ENCODE measurements around the gene CRYZL1.
"Not testable (repeated sequence)": the region's sequence is repeated elsewhere in the genome, so short reads cannot be mapped to it uniquely, and the experiment has no call there.

Gene CRYZL1

GRCh38 chr21:33641352-33642026 lies at the start of gene CRYZL1:
Gene CRYZL1, minus strand, starts transcription at chr21:33641741. Its CDS starts 10,190 bp downstream, at chr21:33631551.
- peak; percentile 100 for DNase-seq (ENCODE audit: low spot score)

GRCh38 chr21:33690874-33691273 lies 49.3 kb upstream of the CRYZL1 start:
- DNase-seq (ENCODE audit: low spot score) = no peak

GRCh38 chr21:33688353-33688752 lies 46.8 kb upstream of the CRYZL1 start:
- DNase-seq (ENCODE audit: low spot score) = no peak

- DNase-seq (ENCODE audit: low spot score) = no peak
Observed at GRCh38 chr21:33687634-33688033, 46.1 kb upstream of the CRYZL1 start.

- DNase-seq (ENCODE audit: low spot score) = no peak
Observed at GRCh38 chr21:33686386-33686785, 44.8 kb upstream of the CRYZL1 start.

GRCh38 chr21:33685613-33686197 lies 44.2 kb upstream of the CRYZL1 start:
- DNase-seq (ENCODE audit: low spot score) = no peak

- DNase-seq (ENCODE audit: low spot score) = no peak
Observed at GRCh38 chr21:33684923-33685560, 43.5 kb upstream of the CRYZL1 start.

- DNase-seq (ENCODE audit: low spot score) = no peak
Observed at GRCh38 chr21:33684068-33684467, 42.5 kb upstream of the CRYZL1 start.

GRCh38 chr21:33682992-33683627 lies 41.6 kb upstream of the CRYZL1 start:
- DNase-seq (ENCODE audit: low spot score) = no peak

- no peak for DNase-seq (ENCODE audit: low spot score)
Observed at GRCh38 chr21:33680870-33681269, 39.3 kb upstream of the CRYZL1 start.

- DNase-seq (ENCODE audit: low spot score) = no peak
Observed at GRCh38 chr21:33677450-33677849, 35.9 kb upstream of the CRYZL1 start.

GRCh38 chr21:33676666-33677065 lies 35.1 kb upstream of the CRYZL1 start:
- DNase-seq (ENCODE audit: low spot score) = not testable (repeated sequence)

- peak; percentile 85 for DNase-seq (ENCODE audit: low spot score)
Observed at GRCh38 chr21:33674226-33674625, 32.7 kb upstream of the CRYZL1 start.

- DNase-seq (ENCODE audit: low spot score) = no peak
Observed at GRCh38 chr21:33673473-33673872, 31.9 kb upstream of the CRYZL1 start.

- DNase-seq (ENCODE audit: low spot score) = no peak
Observed at GRCh38 chr21:33670076-33670978, 28.8 kb upstream of the CRYZL1 start.

- no peak for DNase-seq (ENCODE audit: low spot score)
Observed at GRCh38 chr21:33668620-33669019, 27.1 kb upstream of the CRYZL1 start.

GRCh38 chr21:33668180-33668579 lies 26.6 kb upstream of the CRYZL1 start:
- no peak for DNase-seq (ENCODE audit: low spot score)

GRCh38 chr21:33667636-33668035 lies 26.1 kb upstream of the CRYZL1 start:
- no peak for DNase-seq (ENCODE audit: low spot score)

GRCh38 chr21:33666153-33666552 lies 24.6 kb upstream of the CRYZL1 start:
- DNase-seq (ENCODE audit: low spot score) = no peak

- no peak for DNase-seq (ENCODE audit: low spot score)
Observed at GRCh38 chr21:33664135-33664534, 22.6 kb upstream of the CRYZL1 start.

- DNase-seq (ENCODE audit: low spot score) = no peak
Observed at GRCh38 chr21:33663241-33663640, 21.7 kb upstream of the CRYZL1 start.

GRCh38 chr21:33662046-33662445 lies 20.5 kb upstream of the CRYZL1 start:
- DNase-seq (ENCODE audit: low spot score) = no peak

Measured in pons (tissue), 1 donor.